K562 (cell line): ENCODE measurements around the gene NEK3. TPM values are rescaled to one million over a fixed set of nuclear protein-coding genes. Genes with fewer than 3 reads are reported as not detected.
A peak's percentile ranks its signal among the peaks of the same experiment; 100 is the strongest.

Experiments
- EP400 ChIP-seq: fragments of 450-650 bp; IDR thresholded peaks from 2 replicates; pipeline ENCODE4 v1.6.1; 2017; ENCODE audit warnings: antibody characterized with exemption, mild to moderate bottlenecking, moderate library complexity
- ESRRA ChIP-seq: fragments of 450-650 bp; IDR thresholded peaks from 2 replicates; pipeline ENCODE4 v1.6.1; 2014; ENCODE audit warnings: low read depth, mild to moderate bottlenecking, moderate library complexity, borderline replicate concordance
- ETV1 ChIP-seq: fragments of 450-650 bp; conservative IDR thresholded peaks from 2 replicates; pipeline ENCODE4 v1.6.1; 2016; ENCODE audit warnings: missing genetic modification characterization, control low read depth, low read depth, missing compliant biosample characterization
- FOXA3 ChIP-seq, 2 experiments: fragments of 450-650 bp in 1 of 2; sonication (generic) in 1 of 2; formaldehyde crosslinking; IDR thresholded peaks in 1 of 2; conservative IDR thresholded peaks in 1 of 2; 2 replicates each; pipeline versions ENCODE4 v1.4.0 to v1.8.0; 2020 to 2022; ENCODE audit warnings: mild to moderate bottlenecking in 2 of 2, missing genetic modification reagents in 1 of 2
- IRF2 ChIP-seq: sonication (generic); formaldehyde crosslinking; IDR thresholded peaks from 2 replicates; pipeline ENCODE4 v1.8.1; 2022; ENCODE audit warnings: mild to moderate bottlenecking, missing genetic modification reagents
- KLF1 ChIP-seq: fragments of 450-650 bp; IDR thresholded peaks from 2 replicates; pipeline ENCODE4 v1.6.1; 2016; ENCODE audit warnings: missing genetic modification characterization, missing compliant biosample characterization
- MTF1 ChIP-seq: fragments of 250-450 bp; sonication (Bioruptor Pico); IDR thresholded peaks from 2 replicates; pipeline ENCODE4 v1.9.0; 2021; ENCODE audit warnings: moderate library complexity, mild to moderate bottlenecking, inconsistent platforms, borderline replicate concordance
- NCOR1 ChIP-seq: fragments of 450-650 bp; IDR thresholded peaks from 2 replicates; pipeline ENCODE4 v1.6.1; 2016; ENCODE audit warnings: mild to moderate bottlenecking, moderate library complexity
- NEUROD1 ChIP-seq: fragments of 150-350 bp; IDR thresholded peaks from 2 replicates; pipeline ENCODE4 v1.6.1; 2014; ENCODE audit warnings: borderline replicate concordance, low read length, low read depth; ENCODE audit not compliant: partially characterized antibody
- NFE2L1 ChIP-seq: fragments of 450-650 bp; IDR thresholded peaks from 2 replicates; pipeline ENCODE4 v1.6.1; 2016; ENCODE audit warnings: missing genetic modification characterization, low read depth, mild to moderate bottlenecking, missing compliant biosample characterization, moderate library complexity, borderline replicate concordance
- RAD51 ChIP-seq: fragments of 450-650 bp; IDR thresholded peaks from 2 replicates; pipeline ENCODE4 v1.7.1; 2016; ENCODE audit warnings: low read depth, mild to moderate bottlenecking, borderline replicate concordance
- RBBP5 ChIP-seq: fragments of 200-600 bp; sonication (generic); IDR thresholded peaks from 2 replicates; pipeline ENCODE4 v1.6.1; 2012; ENCODE audit warnings: borderline replicate concordance, mild to moderate bottlenecking, low read length, control low read depth, inconsistent platforms; ENCODE audit not compliant: insufficient read depth, poor library complexity, severe bottlenecking
- RUNX1 ChIP-seq: sonication (generic); IDR thresholded peaks from 2 replicates; pipeline ENCODE4 v1.6.1; 2016; ENCODE audit warnings: antibody characterized with exemption, low read depth
- SETDB1 ChIP-seq: IDR thresholded peaks from one replicate; pipeline ENCODE4 v1.6.1; 2012; ENCODE audit warnings: low read length, control low read depth, inconsistent platforms
- ZBED1 ChIP-seq: IDR thresholded peaks from 2 replicates; pipeline ENCODE4 v1.6.1; 2014
- ZNF24 ChIP-seq: fragments of 450-650 bp; IDR thresholded peaks from 2 replicates; pipeline ENCODE4 v1.6.1; 2016
- ZNF445 ChIP-seq: fragments of 250-450 bp; sonication (Bioruptor Pico); IDR thresholded peaks from 2 replicates; pipeline ENCODE4 v1.4.0; 2020; ENCODE audit warnings: low read depth, mild to moderate bottlenecking, moderate library complexity
- ZSCAN32 ChIP-seq: fragments of 450-650 bp; formaldehyde crosslinking; IDR thresholded peaks from 2 replicates; pipeline ENCODE4 v1.4.0; 2020; ENCODE audit warnings: mild to moderate bottlenecking, moderate library complexity
- polyA plus RNA-seq, 8 experiments: library from polyadenylated mRNA; depleted of rRNA in 4 of 8; stranded (reverse) in 5 of 8; unstranded in 3 of 8; fragments of >200 nt; fragmentation: Nextera tagmentation in 2 of 8; fragmentation: Illumina TruSeq in 1 of 8; extraction: Ambion mirVana in 2 of 8; extraction: Trizol in 1 of 8; gene quantifications; 2 replicates each; pipeline versions ENCODE4 v1.2.1 to v1.2.3, GENCODE V29; 2011 to 2014; ENCODE audit warnings: inconsistent platforms in 1 of 8, missing spikeins in 1 of 8
- total RNA-seq, 7 experiments: library from RNA; depleted of rRNA in 6 of 7; stranded (reverse); fragments of >200 nt in 6 of 7; fragmentation: Illumina TruSeq in 2 of 7; extraction: Trizol in 2 of 7; gene quantifications; 2 replicates each; pipeline versions ENCODE4 v1.2.1 to v1.2.3, GENCODE V29; 2011 to 2021; ENCODE audit warnings: low replicate concordance in 1 of 7
- TF ChIP-seq, protein P1 (sequence below): fragments of 450-650 bp; formaldehyde crosslinking; IDR thresholded peaks from 2 replicates; pipeline ENCODE4 v1.4.0; 2020; ENCODE audit warnings: mild to moderate bottlenecking
- TF ChIP-seq, protein P2 (sequence below), 2 experiments: fragments of 450-650 bp; IDR thresholded peaks; 2 replicates each; pipeline ENCODE4 v1.6.1; 2018; ENCODE audit warnings: mild to moderate bottlenecking in 2 of 2, low read depth in 1 of 2; ENCODE audit not compliant: partially characterized antibody in 2 of 2
- TF ChIP-seq, protein P3 (sequence below): fragments of 250-450 bp; sonication (Bioruptor Pico); IDR thresholded peaks from 2 replicates; pipeline ENCODE4 v1.5.1; 2021; ENCODE audit warnings: mild to moderate bottlenecking
- TF ChIP-seq, protein P4 (sequence below), 2 experiments: fragments of 450-650 bp in 1 of 2; sonication (generic) in 1 of 2; formaldehyde crosslinking in 1 of 2; IDR thresholded peaks in 1 of 2; conservative IDR thresholded peaks in 1 of 2; 2 replicates each; pipeline versions ENCODE4 v1.6.1 to v1.8.1; 2016 to 2023; ENCODE audit warnings: mild to moderate bottlenecking in 2 of 2, moderate library complexity in 2 of 2, inconsistent platforms in 1 of 2, missing genetic modification reagents in 1 of 2

The NEK3 gene
- total and polyA plus RNA-seq, 9 of the 15 experiments (the other 6 are each of a cell fraction or from before 2014, with no cell fraction given), result 6.2 to 11.0 (median 9.3) TPM

DNA sequence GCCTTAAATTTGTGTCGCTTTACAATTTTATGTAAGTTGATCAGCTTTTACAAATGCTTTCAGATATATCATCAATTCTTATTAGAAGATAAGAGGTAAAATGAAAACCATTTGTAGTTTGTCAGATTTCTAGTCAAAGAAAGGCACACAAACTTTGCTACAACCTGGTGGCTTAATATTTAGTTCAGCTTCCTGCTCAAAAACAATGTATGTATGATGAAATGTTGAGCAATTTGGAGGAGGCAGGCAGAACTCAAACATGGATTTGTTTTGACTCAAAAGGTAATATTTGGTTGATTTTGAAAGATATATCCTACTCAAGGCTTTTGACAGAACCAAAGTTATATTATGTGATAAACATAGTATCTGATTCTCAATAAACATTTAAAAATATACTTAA lies 54.8 kb downstream of the NEK3 start (continued):
- TF ChIP-seq, protein P1, sequence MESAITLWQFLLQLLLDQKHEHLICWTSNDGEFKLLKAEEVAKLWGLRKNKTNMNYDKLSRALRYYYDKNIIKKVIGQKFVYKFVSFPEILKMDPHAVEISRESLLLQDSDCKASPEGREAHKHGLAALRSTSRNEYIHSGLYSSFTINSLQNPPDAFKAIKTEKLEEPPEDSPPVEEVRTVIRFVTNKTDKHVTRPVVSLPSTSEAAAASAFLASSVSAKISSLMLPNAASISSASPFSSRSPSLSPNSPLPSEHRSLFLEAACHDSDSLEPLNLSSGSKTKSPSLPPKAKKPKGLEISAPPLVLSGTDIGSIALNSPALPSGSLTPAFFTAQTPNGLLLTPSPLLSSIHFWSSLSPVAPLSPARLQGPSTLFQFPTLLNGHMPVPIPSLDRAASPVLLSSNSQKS (CRISPR knock-in tag), result no peak
- TF ChIP-seq ESRRA (no peak), NFE2L1 (tag) (no peak), RBBP5 (no peak), NCOR1 (no peak), NEUROD1 (no peak), ZNF24 (no peak), EP400 (peak; percentile 32; the same call in 1 of the 2 replicates), RUNX1 (no peak), ETV1 (tag) (no peak; the same call in 1 of the 2 replicates), RAD51 (no peak), ZNF445 (CRISPR knock-in tag) (no peak), KLF1 (tag) (no peak), IRF2 (CRISPR knock-in tag) (no peak), ZSCAN32 (CRISPR knock-in tag) (peak; percentile 49; the same call in 1 of the 2 replicates), FOXA3 (CRISPR knock-in tag; conservative IDR thresholded peaks at IDR 0.05 in 1 of 2, IDR thresholded peaks at IDR 0.05 in 1 of 2) (no peak), MTF1 (CRISPR knock-in tag) (no peak), ZBED1 (no peak), SETDB1 (no peak)
- TF ChIP-seq, protein P2, sequence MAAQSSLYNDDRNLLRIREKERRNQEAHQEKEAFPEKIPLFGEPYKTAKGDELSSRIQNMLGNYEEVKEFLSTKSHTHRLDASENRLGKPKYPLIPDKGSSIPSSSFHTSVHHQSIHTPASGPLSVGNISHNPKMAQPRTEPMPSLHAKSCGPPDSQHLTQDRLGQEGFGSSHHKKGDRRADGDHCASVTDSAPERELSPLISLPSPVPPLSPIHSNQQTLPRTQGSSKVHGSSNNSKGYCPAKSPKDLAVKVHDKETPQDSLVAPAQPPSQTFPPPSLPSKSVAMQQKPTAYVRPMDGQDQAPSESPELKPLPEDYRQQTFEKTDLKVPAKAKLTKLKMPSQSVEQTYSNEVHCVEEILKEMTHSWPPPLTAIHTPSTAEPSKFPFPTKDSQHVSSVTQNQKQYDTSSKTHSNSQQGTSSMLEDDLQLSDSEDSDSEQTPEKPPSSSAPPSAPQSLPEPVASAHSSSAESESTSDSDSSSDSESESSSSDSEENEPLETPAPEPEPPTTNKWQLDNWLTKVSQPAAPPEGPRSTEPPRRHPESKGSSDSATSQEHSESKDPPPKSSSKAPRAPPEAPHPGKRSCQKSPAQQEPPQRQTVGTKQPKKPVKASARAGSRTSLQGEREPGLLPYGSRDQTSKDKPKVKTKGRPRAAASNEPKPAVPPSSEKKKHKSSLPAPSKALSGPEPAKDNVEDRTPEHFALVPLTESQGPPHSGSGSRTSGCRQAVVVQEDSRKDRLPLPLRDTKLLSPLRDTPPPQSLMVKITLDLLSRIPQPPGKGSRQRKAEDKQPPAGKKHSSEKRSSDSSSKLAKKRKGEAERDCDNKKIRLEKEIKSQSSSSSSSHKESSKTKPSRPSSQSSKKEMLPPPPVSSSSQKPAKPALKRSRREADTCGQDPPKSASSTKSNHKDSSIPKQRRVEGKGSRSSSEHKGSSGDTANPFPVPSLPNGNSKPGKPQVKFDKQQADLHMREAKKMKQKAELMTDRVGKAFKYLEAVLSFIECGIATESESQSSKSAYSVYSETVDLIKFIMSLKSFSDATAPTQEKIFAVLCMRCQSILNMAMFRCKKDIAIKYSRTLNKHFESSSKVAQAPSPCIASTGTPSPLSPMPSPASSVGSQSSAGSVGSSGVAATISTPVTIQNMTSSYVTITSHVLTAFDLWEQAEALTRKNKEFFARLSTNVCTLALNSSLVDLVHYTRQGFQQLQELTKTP (IDR thresholded peaks at IDR 0.05; ENCODE audit: low read depth in 1 of 2, partially characterized antibody in 2 of 2), result no peak
- TF ChIP-seq, protein P3, sequence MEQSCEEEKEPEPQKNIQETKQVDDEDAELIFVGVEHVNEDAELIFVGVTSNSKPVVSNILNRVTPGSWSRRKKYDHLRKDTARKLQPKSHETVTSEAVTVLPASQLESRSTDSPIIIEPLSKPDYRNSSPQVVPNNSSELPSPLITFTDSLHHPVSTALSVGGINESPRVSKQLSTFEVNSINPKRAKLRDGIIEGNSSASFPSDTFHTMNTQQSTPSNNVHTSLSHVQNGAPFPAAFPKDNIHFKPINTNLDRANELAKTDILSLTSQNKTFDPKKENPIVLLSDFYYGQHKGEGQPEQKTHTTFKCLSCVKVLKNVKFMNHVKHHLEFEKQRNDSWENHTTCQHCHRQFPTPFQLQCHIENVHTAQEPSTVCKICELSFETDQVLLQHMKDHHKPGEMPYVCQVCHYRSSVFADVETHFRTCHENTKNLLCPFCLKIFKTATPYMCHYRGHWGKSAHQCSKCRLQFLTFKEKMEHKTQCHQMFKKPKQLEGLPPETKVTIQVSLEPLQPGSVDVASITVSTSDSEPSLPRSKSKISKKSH (CRISPR knock-in tag), result no peak
- TF ChIP-seq, protein P4, sequence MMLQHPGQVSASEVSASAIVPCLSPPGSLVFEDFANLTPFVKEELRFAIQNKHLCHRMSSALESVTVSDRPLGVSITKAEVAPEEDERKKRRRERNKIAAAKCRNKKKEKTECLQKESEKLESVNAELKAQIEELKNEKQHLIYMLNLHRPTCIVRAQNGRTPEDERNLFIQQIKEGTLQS (IDR thresholded peaks at IDR 0.05), result peak; percentile 84
- TF ChIP-seq, protein P4 (CRISPR knock-in tag; conservative IDR thresholded peaks at IDR 0.05), result no peak
